Articular chondrocyte of knee joint (primary cell): Measurements from ENCODE around the gene KIAA1549. TPM values are rescaled to one million over a fixed set of nuclear protein-coding genes. Genes with fewer than 3 reads are reported as not detected.

Source experiments
- small RNA-seq: library from RNA; depleted of rRNA; stranded (forward); fragments of <200 nt; gene quantifications from one replicate; pipeline ENCODE3, GENCODE V24; 2012
- total RNA-seq: library from RNA; depleted of rRNA; stranded (reverse); fragments of >200 nt; gene quantifications from 2 replicates; pipeline ENCODE4 v1.2.3, GENCODE V29; 2012

The KIAA1549 gene
- 1.0 and 1.4 TPM in 2 replicates for total RNA-seq

DNA sequence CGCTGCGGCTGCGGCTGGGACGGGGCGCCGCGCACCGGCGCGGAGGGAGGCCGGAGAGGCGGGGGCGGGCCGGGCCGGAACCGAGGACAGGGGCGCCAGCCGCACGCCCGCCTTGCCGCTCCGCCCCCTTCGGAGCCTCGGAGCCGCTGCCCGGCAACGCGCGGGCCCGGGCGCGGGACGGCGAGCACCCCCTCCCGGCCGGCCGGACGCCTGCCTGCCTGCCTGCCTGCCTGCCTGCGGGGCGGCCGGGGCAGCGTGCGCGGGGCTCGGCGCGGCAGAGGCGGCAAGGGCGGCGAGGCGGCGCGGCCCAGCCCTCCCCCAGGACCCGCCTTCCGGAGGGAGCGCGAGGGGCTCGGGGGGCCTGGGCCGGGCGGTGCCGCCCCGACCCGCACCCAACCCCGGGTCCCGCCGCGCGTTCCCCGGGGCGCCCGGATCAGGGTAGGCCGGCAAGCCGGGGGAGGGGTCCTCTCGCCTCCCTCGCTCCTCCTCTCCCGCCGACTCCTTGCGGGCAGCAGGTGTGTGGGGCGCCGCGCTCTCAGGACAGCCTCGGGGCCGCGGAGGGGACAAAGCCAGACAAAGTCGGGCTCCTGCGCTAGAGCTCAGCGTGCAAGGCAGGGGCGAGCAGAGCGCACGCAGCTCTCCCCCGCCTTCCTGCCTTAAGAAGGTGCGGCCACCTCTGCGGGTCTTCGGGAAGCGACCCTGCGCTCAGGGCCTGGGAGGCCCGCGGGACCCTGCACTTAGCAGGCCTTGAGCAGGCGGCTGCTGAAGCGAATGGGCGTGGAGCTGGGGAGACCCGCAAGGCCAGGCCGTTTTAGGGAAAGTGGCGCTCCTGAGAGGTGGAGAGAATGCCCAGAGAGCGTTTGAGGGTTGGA, at the start of gene KIAA1549:
KIAA1549 (minus strand) TSS at position 58 of the 872 bp plus-strand sequence. CDS start 120 bp downstream, outside the sequence.

DNA sequence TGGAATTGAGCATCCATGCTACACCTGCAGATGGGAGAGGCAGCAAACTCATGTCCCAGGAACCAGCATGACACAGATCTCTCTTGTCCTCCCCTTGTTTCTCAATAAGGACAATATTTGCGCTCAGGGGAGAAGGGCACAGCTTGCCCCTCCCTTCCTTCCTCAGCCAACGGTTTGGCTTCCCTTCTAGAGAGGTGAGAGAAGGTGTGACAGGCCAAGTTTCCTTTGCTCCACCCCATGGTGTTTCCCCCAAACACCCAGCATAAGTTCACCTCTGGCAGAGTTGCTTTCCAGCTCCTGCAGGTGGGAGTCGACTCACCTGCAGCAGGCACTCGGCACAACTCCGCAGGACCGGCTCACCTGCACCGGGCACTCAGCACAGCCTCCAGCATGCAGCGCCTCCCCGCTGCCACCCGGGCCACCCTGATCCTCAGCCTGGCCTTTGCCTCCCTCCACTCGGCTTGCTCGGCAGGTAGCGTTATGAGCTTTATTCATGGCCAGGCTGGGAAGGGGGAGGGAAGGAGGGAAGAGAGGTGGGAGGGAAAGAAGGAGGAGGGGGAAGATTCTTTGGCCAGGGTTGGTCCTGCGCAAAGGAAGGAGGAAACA, 183.4 kb downstream of the KIAA1549 start, which contains the start of the genes ATP6V0A4 and TMEM213:
ATP6V0A4 (minus strand) TSS at position 482 of the 606 bp plus-strand sequence. CDS start 26,949 bp downstream, outside the sequence.
TMEM213 (plus strand) TSS at position 280 of the 606 bp plus-strand sequence; CDS start at position 391, 111 bp downstream.

Small RNAs within 50 kb of the gene (small RNA-seq; reads per million reads assigned to genes)
- not detected for gene RNU6-1272P

Other genes with a start within 250 kb of the KIAA1549 start
- not detected in 2 replicates for gene TMEM213, start 183.4 kb downstream of the KIAA1549 start, total RNA-seq
- 0.22 TPM in 1 of 2 replicates, not detected in the other for gene ATP6V0A4, start 183.2 kb downstream of the KIAA1549 start, total RNA-seq
- gene ZC3HAV1L, start 54.7 kb upstream of the KIAA1549 start, total RNA-seq, result 10.3 and 11.7 TPM in 2 replicates
- 47.4 and 56.6 TPM in 2 replicates for gene ZC3HAV1, start 128.3 kb upstream of the KIAA1549 start, total RNA-seq
- gene UBN2, start 249.8 kb upstream of the KIAA1549 start, total RNA-seq, result 13.1 and 13.7 TPM in 2 replicates